ENCODE results near the gene SLC2A11.

GRCh38 chr22:23915290-23915689 is 57.6 kb downstream of the SLC2A11 start:
- TF ChIP-seq CTCF (IDR thresholded peaks at IDR 0.05) (no peak), EP300 (IDR thresholded peaks at IDR 0.05) (no peak), POLR2A (IDR thresholded peaks at IDR 0.05) (no peak)
